CD14-positive monocyte (primary cell): ENCODE data around the gene PARP11. TPM values are rescaled to one million over a fixed set of nuclear protein-coding genes. Genes with fewer than 3 reads are reported as not detected.

ENCODE experiments used
- DNase-seq, 3 donors: peaks; one replicate each; pipeline ENCODE4 v3.0.0-alpha.2; 2011 to 2022
- H2AFZ ChIP-seq: 2 replicates; pipeline ENCODE4 v1.6.0; 2012; ENCODE audit warnings: mild to moderate bottlenecking, low read depth, low read length, inconsistent platforms; ENCODE audit not compliant: insufficient read depth, poor library complexity, severe bottlenecking
- H3K27ac ChIP-seq, 2 donors: 1 replicate in 1 of 2; 2 replicates in 1 of 2; pipeline ENCODE4 v1.5.1; 2012 to 2013; ENCODE audit warnings: low read length in 2 of 2, control low read depth in 1 of 2, inconsistent platforms in 1 of 2, low read depth in 1 of 2, mild to moderate bottlenecking in 1 of 2
- H3K27me3 ChIP-seq, 2 donors: one replicate each; pipeline versions ENCODE4 v1.6.0 to v1.6.1; 2011 to 2013; ENCODE audit warnings: low read length in 2 of 2; ENCODE audit not compliant: control insufficient read depth in 2 of 2, insufficient read depth in 2 of 2
- H3K36me3 ChIP-seq, 2 donors: replicated peaks in 1 of 2; 1 replicate in 1 of 2; 2 replicates in 1 of 2; pipeline versions ENCODE4 v1.5.1 to v1.6.1; 2012 to 2013; ENCODE audit warnings: low read length in 2 of 2, control low read depth in 1 of 2, inconsistent platforms in 1 of 2, mild to moderate bottlenecking in 1 of 2; ENCODE audit not compliant: insufficient read depth in 2 of 2, control insufficient read depth in 1 of 2
- H3K4me1 ChIP-seq, 2 donors: 1 replicate in 1 of 2; 2 replicates in 1 of 2; pipeline versions ENCODE4 v1.5.1 to v1.6.1; 2012 to 2013; ENCODE audit warnings: low read length in 2 of 2, control low read depth in 1 of 2, inconsistent platforms in 1 of 2, mild to moderate bottlenecking in 1 of 2, moderate library complexity in 1 of 2; ENCODE audit not compliant: insufficient read depth in 2 of 2, control insufficient read depth in 1 of 2
- H3K4me2 ChIP-seq: replicated peaks from 2 replicates; pipeline ENCODE3; 2012; ENCODE audit warnings: low read length, moderate library complexity, mild to moderate bottlenecking; ENCODE audit not compliant: poor library complexity, severe bottlenecking; ENCODE audit errors: extremely low read depth
- H3K4me3 ChIP-seq, 3 experiments: fragments of 200-600 bp in 1 of 3; sonication (generic) in 1 of 3; replicated peaks in 1 of 3; 1 replicate in 2 of 3; 2 replicates in 1 of 3; pipeline ENCODE4 v1.5.1; 2011 to 2013; ENCODE audit warnings: low read length in 3 of 3, mild to moderate bottlenecking in 3 of 3, control low read depth in 2 of 3, low read depth in 2 of 3, inconsistent platforms in 1 of 3, moderate library complexity in 1 of 3
- H3K79me2 ChIP-seq: 2 replicates; pipeline ENCODE4 v1.6.0; 2012; ENCODE audit warnings: mild to moderate bottlenecking, control low read depth, inconsistent platforms, low read length, moderate library complexity; ENCODE audit not compliant: insufficient read depth
- H3K9ac ChIP-seq: 2 replicates; pipeline ENCODE4 v1.6.0; 2017; ENCODE audit warnings: low read length, mild to moderate bottlenecking; ENCODE audit not compliant: insufficient read depth, poor library complexity, severe bottlenecking
- H3K9me3 ChIP-seq, 2 donors: replicated peaks in 1 of 2; 1 replicate in 1 of 2; 2 replicates in 1 of 2; pipeline versions ENCODE4 v1.5.1 to v1.6.1; 2012 to 2013; ENCODE audit warnings: low read length in 2 of 2, control low read depth in 1 of 2; ENCODE audit not compliant: control insufficient read depth in 1 of 2, insufficient read depth in 1 of 2
- H4K20me1 ChIP-seq: 2 replicates; pipeline ENCODE4 v1.6.0; 2012; ENCODE audit warnings: mild to moderate bottlenecking, low read length, control low read depth, moderate library complexity; ENCODE audit not compliant: insufficient read depth
- H3K27ac Mint-ChIP-seq, 7 donors: one replicate each; pipeline ENCODE4 v1.8.0; 2020; ENCODE audit warnings: mild to moderate bottlenecking in 7 of 7, mixed read lengths in 7 of 7, moderate library complexity in 6 of 7, inconsistent platforms in 2 of 7
- H3K27me3 Mint-ChIP-seq, 3 donors: one replicate each; pipeline ENCODE4 v1.8.0; 2021 to 2022; ENCODE audit warnings: low read depth in 3 of 3, mild to moderate bottlenecking in 3 of 3, mixed read lengths in 3 of 3, moderate library complexity in 3 of 3, inconsistent platforms in 1 of 3
- H3K36me3 Mint-ChIP-seq, 2 donors: one replicate each; pipeline ENCODE4 v1.8.0; 2020; ENCODE audit warnings: mixed read lengths in 2 of 2, inconsistent platforms in 1 of 2, mild to moderate bottlenecking in 1 of 2
- H3K4me1 Mint-ChIP-seq: one replicate; pipeline ENCODE4 v1.8.0; 2020; ENCODE audit warnings: mild to moderate bottlenecking, mixed read lengths
- H3K4me3 Mint-ChIP-seq, 2 donors: one replicate each; pipeline ENCODE4 v1.8.0; 2020; ENCODE audit warnings: mild to moderate bottlenecking in 2 of 2, mixed read lengths in 2 of 2, moderate library complexity in 1 of 2
- H3K9me3 Mint-ChIP-seq, 7 donors: one replicate each; pipeline ENCODE4 v1.8.0; 2020 to 2022; ENCODE audit warnings: mixed read lengths in 7 of 7, mild to moderate bottlenecking in 6 of 7, moderate library complexity in 6 of 7, inconsistent platforms in 2 of 7
- WGBS: methylation state at CpG from one replicate; pipeline ENCODE4 v1.1.5; 2013; ENCODE audit warnings: missing lambda C conversion rate; ENCODE audit not compliant: insufficient coverage; 5-methylcytosine and 5-hydroxymethylcytosine counted together
- intact Hi-C, 2 donors: fragments of 100-400 bp; cut with micrococcal nuclease; formaldehyde crosslinking; loops; one replicate each; pipeline versions ENCODE4 v1.15.0 to v1.15.1; 2023
- polyA plus RNA-seq, 3 donors: library from polyadenylated mRNA; depleted of rRNA in 1 of 3; unstranded in 2 of 3; stranded (reverse) in 1 of 3; fragments of 300-500 nt in 2 of 3; fragments of >200 nt in 1 of 3; fragmentation: Illumina TruSeq in 2 of 3; gene quantifications; 1 replicate in 2 of 3; 2 replicates in 1 of 3; pipeline ENCODE4 v1.2.3, GENCODE V29; 2012 to 2021
- TF ChIP-seq, protein P1 (sequence below): fragments of 200-600 bp; IDR thresholded peaks from one replicate; pipeline ENCODE4 v1.8.0; 2022; ENCODE audit warnings: antibody characterized with exemption, mild to moderate bottlenecking

PARP11 gene
- polyA plus RNA-seq, 3 donors: 3.2 to 6.2 (median 5.4) TPM

- peaks cover 20 to 27% of the 10 kb centered on the region in 2 donors for H3K4me1 ChIP-seq
- H3K36me3 ChIP-seq: no peaks in the 10 kb centered on the region
- intact Hi-C loops: loop anchor here (5.0 to 10.0 kb wide), 5 partner anchors 104 to 389 kb away; no protein-coding TSS in a partner anchor
- no peaks in the 10 kb centered on the region for H3K79me2 ChIP-seq
- TF ChIP-seq, protein P1, sequence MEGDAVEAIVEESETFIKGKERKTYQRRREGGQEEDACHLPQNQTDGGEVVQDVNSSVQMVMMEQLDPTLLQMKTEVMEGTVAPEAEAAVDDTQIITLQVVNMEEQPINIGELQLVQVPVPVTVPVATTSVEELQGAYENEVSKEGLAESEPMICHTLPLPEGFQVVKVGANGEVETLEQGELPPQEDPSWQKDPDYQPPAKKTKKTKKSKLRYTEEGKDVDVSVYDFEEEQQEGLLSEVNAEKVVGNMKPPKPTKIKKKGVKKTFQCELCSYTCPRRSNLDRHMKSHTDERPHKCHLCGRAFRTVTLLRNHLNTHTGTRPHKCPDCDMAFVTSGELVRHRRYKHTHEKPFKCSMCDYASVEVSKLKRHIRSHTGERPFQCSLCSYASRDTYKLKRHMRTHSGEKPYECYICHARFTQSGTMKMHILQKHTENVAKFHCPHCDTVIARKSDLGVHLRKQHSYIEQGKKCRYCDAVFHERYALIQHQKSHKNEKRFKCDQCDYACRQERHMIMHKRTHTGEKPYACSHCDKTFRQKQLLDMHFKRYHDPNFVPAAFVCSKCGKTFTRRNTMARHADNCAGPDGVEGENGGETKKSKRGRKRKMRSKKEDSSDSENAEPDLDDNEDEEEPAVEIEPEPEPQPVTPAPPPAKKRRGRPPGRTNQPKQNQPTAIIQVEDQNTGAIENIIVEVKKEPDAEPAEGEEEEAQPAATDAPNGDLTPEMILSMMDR: no peak
- H3K27ac Mint-ChIP-seq: peak overlapping the region in 3 of 7 donors; percentile 6 to 79 (median 71)
- DNase-seq: peak; percentile 20 to 47 (median 21)
- H3K4me3 ChIP-seq: no peak overlapping the region
- H3K4me3 Mint-ChIP-seq: peak overlapping the region in 1 of 2 donors; percentile 62
- H3K27me3 Mint-ChIP-seq: peaks cover 0 to 5% (median 0%) of the 10 kb centered on the region in 3 donors
- no peak overlapping the region for H3K27ac ChIP-seq
- peaks cover 18% of the 10 kb centered on the region for H3K4me1 Mint-ChIP-seq
- H3K9ac ChIP-seq: no peak overlapping the region
- H3K4me2 ChIP-seq: no peak overlapping the region
- no peaks in the 10 kb centered on the region for H3K9me3 ChIP-seq
- no peak overlapping the region for H2AFZ ChIP-seq
- no peaks in the 10 kb centered on the region for H3K36me3 Mint-ChIP-seq
- no peaks in the 10 kb centered on the region for H3K9me3 Mint-ChIP-seq
- H4K20me1 ChIP-seq: no peaks in the 10 kb centered on the region
- WGBS: 31% methylated on average over 5 of the region's 7 CpGs
- H3K27me3 ChIP-seq: no peaks in the 10 kb centered on the region
Measured at GRCh38 chr12:3888659-3889058, 15.5 kb upstream of the PARP11 start.

DNA sequence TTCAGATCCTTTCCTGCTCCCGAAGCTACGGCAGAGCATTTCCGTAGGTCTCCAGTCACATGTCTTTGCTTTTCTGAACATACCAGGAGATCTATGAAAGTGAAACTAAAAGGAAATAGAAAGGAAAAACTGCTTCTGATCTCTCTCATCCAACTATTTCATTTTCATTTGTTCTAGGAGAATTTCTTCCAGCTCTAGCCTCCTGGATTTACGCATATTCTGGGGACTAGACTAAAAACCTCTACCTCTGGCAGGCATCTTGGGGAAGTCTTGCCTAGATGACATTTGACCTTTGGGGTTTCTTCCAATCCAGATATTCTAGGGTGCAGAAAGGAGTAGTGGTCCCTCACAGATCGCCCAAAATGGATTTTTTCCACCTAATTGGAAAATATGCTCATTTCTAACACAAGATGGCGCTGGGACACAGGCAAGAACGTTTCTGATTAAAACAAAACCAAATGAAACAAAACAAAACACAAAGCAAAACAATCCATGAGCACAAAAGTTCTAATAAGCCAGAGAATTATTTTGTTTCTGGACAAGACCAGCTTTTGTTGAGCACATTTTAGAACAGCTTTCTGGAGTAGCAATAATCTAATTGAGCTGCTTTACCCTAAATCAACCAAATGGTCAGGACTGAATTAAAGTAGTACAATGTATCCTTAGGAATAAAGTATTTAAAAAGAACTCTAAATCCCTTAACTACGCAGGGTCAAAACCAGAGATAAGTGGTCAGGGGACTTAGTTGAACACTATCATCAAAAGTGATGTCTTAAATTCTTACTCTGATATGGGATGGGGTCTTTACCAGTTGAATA is 12.3 kb upstream of the PARP11 start:
- Histone ChIP-seq H3K27ac (no peak overlapping the region), H3K4me3 (no peak overlapping the region), H3K36me3 (no peaks in the 10 kb centered on the region), H3K79me2 (no peaks in the 10 kb centered on the region), H4K20me1 (no peaks in the 10 kb centered on the region), H3K9ac (no peak overlapping the region), H3K4me1 (peaks cover 6 to 13% of the 10 kb centered on the region in 2 donors), H3K27me3 (no peaks in the 10 kb centered on the region), H3K4me2 (peak overlapping the region; percentile 26), H2AFZ (peak overlapping the region; percentile 18), H3K9me3 (no peaks in the 10 kb centered on the region)
- peak overlapping the region in 1 of 2 donors; percentile 46 for H3K4me3 Mint-ChIP-seq
- peaks cover 0 to 6% (median 0%) of the 10 kb centered on the region in 3 donors for H3K27me3 Mint-ChIP-seq
- TF ChIP-seq, protein P1: peak; percentile 89
- intact Hi-C loops: loop anchor here (2.0 to 10.0 kb wide), 7 partner anchors 107 to 393 kb away; no protein-coding TSS in a partner anchor
- H3K9me3 Mint-ChIP-seq: no peaks in the 10 kb centered on the region
- H3K36me3 Mint-ChIP-seq: no peaks in the 10 kb centered on the region
- H3K27ac Mint-ChIP-seq: peak overlapping the region in 2 of 7 donors; percentile 34 to 37
- H3K4me1 Mint-ChIP-seq: peaks cover 15% of the 10 kb centered on the region
- peak; percentile 34 to 50 (median 45) for DNase-seq
- WGBS: no CpG with 5 or more reads among the region's 8 CpGs
